GM23248 (cell line): ENCODE data around the gene WNT1.

Experiments
- EZH2 ChIP-seq: fragments of 200-600 bp; sonication (generic); IDR thresholded peaks from 2 replicates; pipeline ENCODE4 v1.6.1; 2018; ENCODE audit warnings: antibody characterized with exemption, mild to moderate bottlenecking; ENCODE audit not compliant: insufficient read depth, poor library complexity, severe bottlenecking
- EZH2phosphoT487 ChIP-seq: fragments of 200-600 bp; sonication (generic); IDR thresholded peaks from 2 replicates; pipeline ENCODE4 v1.6.1; 2018; ENCODE audit warnings: antibody characterized with exemption, moderate library complexity, mild to moderate bottlenecking, low read depth; ENCODE audit not compliant: insufficient read depth

DNA sequence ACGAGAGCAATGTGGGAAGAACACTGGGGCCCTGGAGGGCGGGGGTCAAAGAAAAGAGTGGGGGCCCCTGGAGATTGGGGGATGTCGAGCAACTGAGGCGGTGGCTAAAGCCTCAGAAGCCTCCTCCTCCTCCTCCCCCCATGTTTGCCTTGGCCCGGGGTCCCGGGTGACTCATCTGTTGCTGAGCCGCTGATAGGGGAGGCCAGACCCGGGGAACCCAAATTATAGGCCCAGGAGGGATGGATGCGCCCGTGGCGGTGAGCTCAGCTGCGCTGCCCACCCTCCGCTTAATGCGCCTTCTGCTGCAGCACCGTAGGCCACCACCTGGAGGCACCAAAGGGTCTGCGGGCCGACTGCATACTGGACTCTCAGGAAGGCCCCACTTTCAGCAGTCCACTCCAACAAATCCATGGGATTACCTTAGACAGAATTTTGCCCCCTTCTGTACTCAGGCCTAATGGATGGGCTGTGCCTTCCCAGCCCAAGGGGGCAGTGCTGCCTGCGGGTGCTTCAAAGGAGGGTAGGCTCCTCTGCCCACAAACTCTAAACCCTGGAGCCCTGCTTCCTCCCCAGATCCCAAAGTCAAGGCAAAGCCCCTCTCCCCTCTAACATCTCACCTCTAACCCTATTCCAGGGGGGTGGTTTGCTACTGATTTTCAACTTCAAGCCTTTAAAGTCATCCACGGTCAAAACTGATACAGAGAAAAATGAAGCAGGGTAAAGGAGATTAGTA, 4.0 kb upstream of the WNT1 start:
- TF ChIP-seq EZH2 (no peak), EZH2phosphoT487 (no peak)
